ENCODE results near the gene SNAPC2. TPM values are rescaled to one million over a fixed set of nuclear protein-coding genes. Genes with fewer than 3 reads are reported as not detected.

Gene SNAPC2
- polyA plus RNA-seq, 2 donors, result 5.6 to 11.3 TPM

DNA sequence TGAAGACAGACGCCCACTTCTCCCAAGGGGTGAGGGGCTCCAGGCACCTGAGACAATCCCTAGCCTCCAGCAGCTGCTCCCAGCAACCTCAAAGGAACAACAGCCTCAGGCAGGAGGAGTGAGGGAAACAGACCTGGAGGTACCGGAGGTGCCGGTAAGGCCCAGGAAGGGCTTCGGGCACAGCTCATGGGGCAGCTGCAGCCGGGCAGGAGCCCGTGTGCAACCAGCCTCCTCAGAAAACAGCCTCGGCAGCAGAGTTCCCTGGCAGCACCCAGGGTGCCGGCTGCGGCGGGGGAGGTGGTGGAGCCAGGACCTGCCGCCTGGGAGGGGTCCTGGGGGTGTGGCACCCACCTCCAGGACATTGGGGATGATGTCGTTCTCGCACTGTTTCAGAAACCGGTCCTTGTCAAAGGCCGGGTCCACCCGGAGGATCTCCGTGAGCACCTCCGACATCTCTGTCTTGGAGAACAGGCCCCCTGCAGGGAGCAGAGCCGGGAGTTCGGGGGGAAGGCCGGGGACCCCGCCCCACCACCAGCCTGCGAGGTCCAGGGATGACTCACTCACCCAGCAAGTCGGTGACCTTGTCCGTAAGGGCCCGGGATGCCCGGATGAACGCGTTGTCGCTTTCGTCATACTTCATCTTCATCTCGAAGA is 12.3 kb downstream of the SNAPC2 start:
- H3K36me3 ChIP-seq (ENCODE audit: control insufficient read depth in 2 of 2, insufficient read depth in 2 of 2, low read length in 1 of 2), result peaks cover 22 to 46% of the 10 kb centered on the region in 2 donors
- 90 to 91% methylated on average over 29 to 32 of the region's 32 CpGs for WGBS, 2 donors
- peaks cover 0 to 2% of the 10 kb centered on the region in 2 donors for H3K9me3 ChIP-seq (ENCODE audit: control insufficient read depth in 2 of 2, insufficient read depth in 1 of 2, low read depth in 1 of 2, low read length in 1 of 2)
- no peak overlapping the region for H3K4me3 ChIP-seq (ENCODE audit: low read depth in 1 of 2, low read length in 2 of 2)
- no peak overlapping the region for H3K27ac ChIP-seq (ENCODE audit: low read depth in 2 of 2, low read length in 1 of 2)
- peaks cover 3 to 6% of the 10 kb centered on the region in 2 donors for H3K4me1 ChIP-seq (ENCODE audit: control insufficient read depth in 2 of 2, insufficient read depth in 2 of 2, low read length in 1 of 2)
- H3K27me3 ChIP-seq (ENCODE audit: control insufficient read depth in 1 of 2, insufficient read depth in 2 of 2, low read length in 2 of 2), result no peaks in the 10 kb centered on the region

DNA sequence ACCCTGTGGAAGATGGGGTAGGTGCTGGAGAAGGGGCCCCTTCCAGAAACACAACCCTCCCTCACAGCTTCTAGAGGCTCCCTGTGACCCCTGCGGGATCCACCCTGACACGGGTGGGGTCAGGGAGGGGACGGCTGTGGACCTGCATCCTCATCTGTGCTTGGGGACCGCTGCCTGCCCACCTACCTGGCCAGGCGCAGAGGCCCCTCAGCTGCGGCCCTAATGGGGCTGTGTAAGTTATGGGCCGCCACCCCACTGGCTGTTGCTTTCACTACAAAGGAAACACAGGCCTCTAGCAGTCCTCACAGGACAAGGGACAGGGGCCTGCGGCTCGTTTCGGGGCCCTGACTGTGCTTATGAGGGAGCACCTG is 12.8 kb downstream of the SNAPC2 start:
- Histone ChIP-seq H3K36me3 (ENCODE audit: control insufficient read depth in 2 of 2, insufficient read depth in 2 of 2, low read length in 1 of 2) (peaks cover 22 to 47% of the 10 kb centered on the region in 2 donors), H3K27me3 (ENCODE audit: control insufficient read depth in 1 of 2, insufficient read depth in 2 of 2, low read length in 2 of 2) (no peaks in the 10 kb centered on the region), H3K4me3 (ENCODE audit: low read depth in 1 of 2, low read length in 2 of 2) (no peak overlapping the region), H3K9me3 (ENCODE audit: control insufficient read depth in 2 of 2, insufficient read depth in 1 of 2, low read depth in 1 of 2, low read length in 1 of 2) (peaks cover 0 to 2% of the 10 kb centered on the region in 2 donors), H3K27ac (ENCODE audit: low read depth in 2 of 2, low read length in 1 of 2) (no peak overlapping the region), H3K4me1 (ENCODE audit: control insufficient read depth in 2 of 2, insufficient read depth in 2 of 2, low read length in 1 of 2) (peaks cover 2 to 3% of the 10 kb centered on the region in 2 donors)
- 91 to 93% methylated on average over 10 of the region's 10 CpGs for WGBS, 2 donors

DNA sequence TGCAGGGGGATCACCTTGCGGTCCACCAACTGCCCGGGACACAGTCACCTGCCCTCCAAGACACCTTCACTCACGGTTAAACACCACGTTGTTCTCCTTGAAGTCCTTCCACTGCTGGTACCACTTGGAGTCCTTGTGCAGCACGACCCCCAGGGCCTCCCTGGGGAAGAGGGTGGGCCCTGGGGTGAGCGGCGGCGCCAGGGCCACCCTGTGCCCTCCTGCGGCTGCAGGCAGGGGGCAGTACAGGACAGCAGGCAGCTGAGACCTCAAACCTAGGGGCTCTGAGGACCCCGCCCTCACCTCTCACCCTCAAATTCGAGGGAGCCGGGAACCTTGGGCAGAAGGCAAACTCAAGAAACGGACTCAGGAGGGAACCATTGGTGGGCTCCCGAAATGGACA is 13.3 kb downstream of the SNAPC2 start:
- Histone ChIP-seq H3K36me3 (ENCODE audit: control insufficient read depth in 2 of 2, insufficient read depth in 2 of 2, low read length in 1 of 2) (peaks cover 22 to 47% of the 10 kb centered on the region in 2 donors), H3K4me3 (ENCODE audit: low read depth in 1 of 2, low read length in 2 of 2) (no peak overlapping the region), H3K4me1 (ENCODE audit: control insufficient read depth in 2 of 2, insufficient read depth in 2 of 2, low read length in 1 of 2) (peaks cover 0 to 3% of the 10 kb centered on the region in 2 donors), H3K9me3 (ENCODE audit: control insufficient read depth in 2 of 2, insufficient read depth in 1 of 2, low read depth in 1 of 2, low read length in 1 of 2) (peaks cover 0 to 2% of the 10 kb centered on the region in 2 donors), H3K27me3 (ENCODE audit: control insufficient read depth in 1 of 2, insufficient read depth in 2 of 2, low read length in 2 of 2) (no peaks in the 10 kb centered on the region), H3K27ac (ENCODE audit: low read depth in 2 of 2, low read length in 1 of 2) (no peak overlapping the region)
- WGBS, 2 donors, result 88 to 90% methylated on average over 14 of the region's 14 CpGs

- H3K27me3 ChIP-seq (ENCODE audit: control insufficient read depth in 1 of 2, insufficient read depth in 2 of 2, low read length in 2 of 2), result no peaks in the 10 kb centered on the region
- peaks cover 0 to 2% of the 10 kb centered on the region in 2 donors for H3K9me3 ChIP-seq (ENCODE audit: control insufficient read depth in 2 of 2, insufficient read depth in 1 of 2, low read depth in 1 of 2, low read length in 1 of 2)
- peaks cover 22 to 47% of the 10 kb centered on the region in 2 donors for H3K36me3 ChIP-seq (ENCODE audit: control insufficient read depth in 2 of 2, insufficient read depth in 2 of 2, low read length in 1 of 2)
- 87% methylated on average over 53 to 55 of the region's 55 CpGs for WGBS, 2 donors
- H3K4me1 ChIP-seq (ENCODE audit: control insufficient read depth in 2 of 2, insufficient read depth in 2 of 2, low read length in 1 of 2), result peaks cover 0 to 3% of the 10 kb centered on the region in 2 donors
- H3K27ac ChIP-seq (ENCODE audit: low read depth in 2 of 2, low read length in 1 of 2), result no peak overlapping the region
- no peak overlapping the region for H3K4me3 ChIP-seq (ENCODE audit: low read depth in 1 of 2, low read length in 2 of 2)
Measured at GRCh38 chr19:7933828-7934725, 13.9 kb downstream of the SNAPC2 start.

DNA sequence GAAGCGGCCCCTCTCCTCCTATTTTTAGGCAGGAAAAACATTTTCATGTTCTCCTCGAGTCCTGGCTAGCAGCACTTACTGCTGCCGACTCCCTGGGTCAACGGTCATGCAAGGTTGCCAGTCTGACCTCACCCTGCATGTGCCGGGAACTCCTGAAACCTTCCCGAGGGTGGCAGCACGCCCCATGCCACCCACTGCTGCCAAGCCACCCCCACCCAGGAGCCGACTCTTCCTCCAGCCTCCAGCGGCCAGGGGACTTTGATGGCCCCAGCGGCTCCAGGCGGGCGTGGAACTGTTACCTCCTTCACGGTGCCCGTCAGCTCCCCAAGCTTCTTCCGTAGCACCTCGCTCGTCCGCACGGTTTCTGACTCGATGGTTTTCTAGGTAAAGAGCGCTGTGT is 14.6 kb downstream of the SNAPC2 start:
- H3K4me1 ChIP-seq (ENCODE audit: control insufficient read depth in 2 of 2, insufficient read depth in 2 of 2, low read length in 1 of 2), result peaks cover 0 to 3% of the 10 kb centered on the region in 2 donors
- no peak overlapping the region for H3K4me3 ChIP-seq (ENCODE audit: low read depth in 1 of 2, low read length in 2 of 2)
- H3K36me3 ChIP-seq (ENCODE audit: control insufficient read depth in 2 of 2, insufficient read depth in 2 of 2, low read length in 1 of 2), result peaks cover 22 to 47% of the 10 kb centered on the region in 2 donors
- no peak overlapping the region for H3K27ac ChIP-seq (ENCODE audit: low read depth in 2 of 2, low read length in 1 of 2)
- peaks cover 0 to 2% of the 10 kb centered on the region in 2 donors for H3K9me3 ChIP-seq (ENCODE audit: control insufficient read depth in 2 of 2, insufficient read depth in 1 of 2, low read depth in 1 of 2, low read length in 1 of 2)
- H3K27me3 ChIP-seq (ENCODE audit: control insufficient read depth in 1 of 2, insufficient read depth in 2 of 2, low read length in 2 of 2), result no peaks in the 10 kb centered on the region
- WGBS, 2 donors, result 90 to 91% methylated on average over 21 of the region's 21 CpGs

DNA sequence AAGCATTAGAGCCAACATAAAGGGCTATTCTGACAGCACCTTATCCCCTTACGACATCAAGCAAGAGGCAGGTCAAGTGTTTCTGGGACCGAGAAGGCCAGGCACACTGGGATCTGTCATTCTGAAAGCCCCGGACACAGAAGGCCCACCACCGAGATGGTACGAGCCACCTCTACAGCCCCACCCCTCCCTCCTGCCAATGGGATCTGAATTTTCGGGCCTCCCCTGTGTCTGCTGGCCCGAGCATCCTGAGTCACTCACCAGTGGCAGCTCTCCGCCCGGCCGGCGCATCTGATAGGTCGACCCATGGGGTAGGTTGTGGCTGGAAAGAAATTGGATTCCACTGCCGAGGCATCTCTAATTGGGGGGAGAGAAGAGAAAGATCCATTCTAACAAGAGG is 20.7 kb downstream of the SNAPC2 start:
- peaks cover 0 to 16% of the 10 kb centered on the region in 2 donors for H3K36me3 ChIP-seq (ENCODE audit: control insufficient read depth in 2 of 2, insufficient read depth in 2 of 2, low read length in 1 of 2)
- 91% methylated on average over 13 of the region's 13 CpGs for WGBS, 2 donors

GRCh38 chr19:7941895-7942596 is 21.9 kb downstream of the SNAPC2 start:
- H3K36me3 ChIP-seq (ENCODE audit: control insufficient read depth in 2 of 2, insufficient read depth in 2 of 2, low read length in 1 of 2), result peaks cover 0 to 14% of the 10 kb centered on the region in 2 donors
- H3K4me3 ChIP-seq (ENCODE audit: low read depth in 1 of 2, low read length in 2 of 2), result no peak overlapping the region
- 89 to 90% methylated on average over 19 of the region's 19 CpGs for WGBS, 2 donors
- no peaks in the 10 kb centered on the region for H3K27me3 ChIP-seq (ENCODE audit: control insufficient read depth in 1 of 2, insufficient read depth in 2 of 2, low read length in 2 of 2)
- no peak overlapping the region for H3K27ac ChIP-seq (ENCODE audit: low read depth in 2 of 2, low read length in 1 of 2)
- H3K4me1 ChIP-seq (ENCODE audit: control insufficient read depth in 2 of 2, insufficient read depth in 2 of 2, low read length in 1 of 2), result peaks cover 0 to 5% of the 10 kb centered on the region in 2 donors
- no peaks in the 10 kb centered on the region for H3K9me3 ChIP-seq (ENCODE audit: control insufficient read depth in 2 of 2, insufficient read depth in 1 of 2, low read depth in 1 of 2, low read length in 1 of 2)

More for the DNA sequence above, 20.7 kb downstream of the SNAPC2 start:
- Histone ChIP-seq H3K4me3 (ENCODE audit: low read depth in 1 of 2, low read length in 2 of 2) (no peak overlapping the region), H3K4me1 (ENCODE audit: control insufficient read depth in 2 of 2, insufficient read depth in 2 of 2, low read length in 1 of 2) (peaks cover 0 to 5% of the 10 kb centered on the region in 2 donors), H3K27ac (ENCODE audit: low read depth in 2 of 2, low read length in 1 of 2) (no peak overlapping the region), H3K9me3 (ENCODE audit: control insufficient read depth in 2 of 2, insufficient read depth in 1 of 2, low read depth in 1 of 2, low read length in 1 of 2) (no peaks in the 10 kb centered on the region), H3K27me3 (ENCODE audit: control insufficient read depth in 1 of 2, insufficient read depth in 2 of 2, low read length in 2 of 2) (no peaks in the 10 kb centered on the region)

DNA sequence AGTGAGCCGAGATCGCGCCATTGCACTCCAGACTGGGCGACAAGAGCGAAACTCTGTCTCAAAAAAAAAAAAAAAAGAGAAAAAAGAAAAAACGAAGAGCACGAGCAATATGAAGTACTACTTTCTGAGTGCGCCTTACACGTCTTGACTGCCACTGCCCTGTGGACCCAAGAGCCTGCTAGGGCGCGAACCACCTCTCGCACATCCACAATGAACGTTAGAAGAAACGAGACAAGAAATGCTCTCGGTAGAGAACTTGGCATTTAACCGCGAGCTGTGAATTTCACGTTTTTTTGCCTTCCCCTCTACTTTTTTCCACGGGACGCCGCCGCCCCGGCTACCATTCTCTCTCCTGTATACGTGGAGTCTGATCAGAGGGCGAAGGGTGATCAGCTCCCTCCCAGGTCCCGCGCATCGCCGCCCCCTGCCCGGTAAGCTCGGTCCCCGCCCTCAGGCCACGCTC is 22.9 kb downstream of the SNAPC2 start:
- peak overlapping the region; percentile 91 to 93 for H3K27ac ChIP-seq (ENCODE audit: low read depth in 2 of 2, low read length in 1 of 2)
- peaks cover 0 to 10% of the 10 kb centered on the region in 2 donors for H3K36me3 ChIP-seq (ENCODE audit: control insufficient read depth in 2 of 2, insufficient read depth in 2 of 2, low read length in 1 of 2)
- no peaks in the 10 kb centered on the region for H3K9me3 ChIP-seq (ENCODE audit: control insufficient read depth in 2 of 2, insufficient read depth in 1 of 2, low read depth in 1 of 2, low read length in 1 of 2)
- H3K4me1 ChIP-seq (ENCODE audit: control insufficient read depth in 2 of 2, insufficient read depth in 2 of 2, low read length in 1 of 2), result peaks cover 0 to 5% of the 10 kb centered on the region in 2 donors
- no peaks in the 10 kb centered on the region for H3K27me3 ChIP-seq (ENCODE audit: control insufficient read depth in 1 of 2, insufficient read depth in 2 of 2, low read length in 2 of 2)
- peak overlapping the region; percentile 52 to 70 for H3K4me3 ChIP-seq (ENCODE audit: low read depth in 1 of 2, low read length in 2 of 2)
- 3 to 5% methylated on average over 33 of the region's 33 CpGs for WGBS, 2 donors
